Measurements from ENCODE around the gene KLHDC8B.

DNA sequence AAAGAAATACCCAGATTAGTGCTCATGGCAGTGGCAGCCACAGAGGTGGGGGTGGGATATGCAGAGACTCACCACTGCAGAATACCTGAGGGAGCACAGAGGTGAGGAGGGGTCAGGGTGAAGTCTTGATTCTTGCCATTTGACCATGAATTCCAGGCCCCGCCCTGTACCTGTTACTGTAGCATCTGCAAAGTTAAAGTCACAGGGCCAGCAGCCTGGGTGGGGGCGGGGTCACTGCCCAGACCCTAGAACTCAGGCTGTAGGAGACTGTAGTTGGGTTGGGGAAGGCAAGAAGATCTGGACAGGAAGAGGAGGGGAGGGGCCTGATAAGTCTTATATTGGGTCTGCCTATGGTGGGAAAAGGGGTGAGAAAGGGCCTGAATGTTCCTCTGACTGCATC, 19.8 kb upstream of the KLHDC8B start:
- no peak for TF ChIP-seq POLR2A (IDR thresholded peaks at IDR 0.05)
- TF ChIP-seq, protein P1, sequence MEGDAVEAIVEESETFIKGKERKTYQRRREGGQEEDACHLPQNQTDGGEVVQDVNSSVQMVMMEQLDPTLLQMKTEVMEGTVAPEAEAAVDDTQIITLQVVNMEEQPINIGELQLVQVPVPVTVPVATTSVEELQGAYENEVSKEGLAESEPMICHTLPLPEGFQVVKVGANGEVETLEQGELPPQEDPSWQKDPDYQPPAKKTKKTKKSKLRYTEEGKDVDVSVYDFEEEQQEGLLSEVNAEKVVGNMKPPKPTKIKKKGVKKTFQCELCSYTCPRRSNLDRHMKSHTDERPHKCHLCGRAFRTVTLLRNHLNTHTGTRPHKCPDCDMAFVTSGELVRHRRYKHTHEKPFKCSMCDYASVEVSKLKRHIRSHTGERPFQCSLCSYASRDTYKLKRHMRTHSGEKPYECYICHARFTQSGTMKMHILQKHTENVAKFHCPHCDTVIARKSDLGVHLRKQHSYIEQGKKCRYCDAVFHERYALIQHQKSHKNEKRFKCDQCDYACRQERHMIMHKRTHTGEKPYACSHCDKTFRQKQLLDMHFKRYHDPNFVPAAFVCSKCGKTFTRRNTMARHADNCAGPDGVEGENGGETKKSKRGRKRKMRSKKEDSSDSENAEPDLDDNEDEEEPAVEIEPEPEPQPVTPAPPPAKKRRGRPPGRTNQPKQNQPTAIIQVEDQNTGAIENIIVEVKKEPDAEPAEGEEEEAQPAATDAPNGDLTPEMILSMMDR (IDR thresholded peaks at IDR 0.05) = no peak

Measured in thyroid gland (tissue), 4 donors.